Central memory CD8-positive, alpha-beta T cell (primary cell): ENCODE measurements around the gene EVA1C.
"Not testable (repeated sequence)": the region's sequence is repeated elsewhere in the genome, so short reads cannot be mapped to it uniquely, and the experiment has no call there.

Source experiments
- ATAC-seq: fragments of 150-1000 bp; cut with Tn5 transposase; replicated peaks from 2 replicates; pipeline ENCODE4 v1.10.0; 2022; ENCODE audit warnings: mild to moderate bottlenecking, moderate FRiP score, moderate number of reproducible peaks; ENCODE audit not compliant: poor library complexity, severe bottlenecking; ENCODE audit errors: extremely low read depth
- DNase-seq, 2 donors: peaks; one replicate each; pipeline ENCODE4 v3.0.0; 2021; ENCODE audit warnings: low spot score in 2 of 2
- H3K27ac Mint-ChIP-seq: one replicate; pipeline ENCODE4 v1.8.0; 2022; ENCODE audit warnings: low read depth, mild to moderate bottlenecking, moderate library complexity, mixed read lengths
- H3K27me3 Mint-ChIP-seq: one replicate; pipeline ENCODE4 v1.8.0; 2022; ENCODE audit warnings: mixed read lengths
- H3K36me3 Mint-ChIP-seq: one replicate; pipeline ENCODE4 v1.8.0; 2022; ENCODE audit warnings: mild to moderate bottlenecking, moderate library complexity, mixed read lengths; ENCODE audit not compliant: insufficient read depth
- H3K4me1 Mint-ChIP-seq: one replicate; pipeline ENCODE4 v1.8.0; 2022; ENCODE audit warnings: mixed read lengths
- H3K4me3 Mint-ChIP-seq: one replicate; pipeline ENCODE4 v1.8.0; 2022; ENCODE audit warnings: mild to moderate bottlenecking, moderate library complexity, mixed read lengths
- H3K9me3 Mint-ChIP-seq: one replicate; pipeline ENCODE4 v1.8.0; 2022; ENCODE audit warnings: mixed read lengths

The EVA1C gene

GRCh38 chr21:32506411-32506965 is 94.0 kb downstream of the EVA1C start:
- H3K4me1 Mint-ChIP-seq, DNase-seq, H3K27me3 Mint-ChIP-seq, H3K27ac Mint-ChIP-seq, H3K9me3 Mint-ChIP-seq, H3K4me3 Mint-ChIP-seq, ATAC-seq: not testable (repeated sequence)
- peaks cover 13% of the 10 kb centered on the region for H3K36me3 Mint-ChIP-seq

GRCh38 chr21:32507342-32507919 is 94.9 kb downstream of the EVA1C start:
- Mint-ChIP-seq H3K4me1 (no peaks in the 10 kb centered on the region), H3K27ac (no peak overlapping the region), H3K27me3 (no peaks in the 10 kb centered on the region), H3K36me3 (peaks cover 13% of the 10 kb centered on the region), H3K9me3 (no peaks in the 10 kb centered on the region), H3K4me3 (no peak overlapping the region)
- no peak for DNase-seq
- no peak for ATAC-seq

GRCh38 chr21:32508036-32508435 is 95.5 kb downstream of the EVA1C start:
- ATAC-seq, H3K4me3 Mint-ChIP-seq, H3K27ac Mint-ChIP-seq, H3K9me3 Mint-ChIP-seq, H3K27me3 Mint-ChIP-seq, H3K36me3 Mint-ChIP-seq, DNase-seq, H3K4me1 Mint-ChIP-seq: not testable (repeated sequence)

GRCh38 chr21:32508558-32508957 is 96.1 kb downstream of the EVA1C start:
- Mint-ChIP-seq H3K27ac (no peak overlapping the region), H3K4me3 (no peak overlapping the region), H3K9me3 (no peaks in the 10 kb centered on the region), H3K4me1 (no peaks in the 10 kb centered on the region), H3K27me3 (no peaks in the 10 kb centered on the region), H3K36me3 (peaks cover 8% of the 10 kb centered on the region)
- ATAC-seq: no peak
- DNase-seq: no peak

GRCh38 chr21:32508975-32509374 is 96.5 kb downstream of the EVA1C start:
- not testable (repeated sequence) for H3K4me3 Mint-ChIP-seq, H3K9me3 Mint-ChIP-seq, H3K36me3 Mint-ChIP-seq, ATAC-seq, H3K27me3 Mint-ChIP-seq, H3K27ac Mint-ChIP-seq, DNase-seq, H3K4me1 Mint-ChIP-seq

- DNase-seq (no peak), ATAC-seq (no peak)
- peaks cover 4% of the 10 kb centered on the region for H3K36me3 Mint-ChIP-seq
- H3K27ac Mint-ChIP-seq: no peak overlapping the region
- H3K9me3 Mint-ChIP-seq: no peaks in the 10 kb centered on the region
- no peaks in the 10 kb centered on the region for H3K27me3 Mint-ChIP-seq
- no peak overlapping the region for H3K4me3 Mint-ChIP-seq
- no peaks in the 10 kb centered on the region for H3K4me1 Mint-ChIP-seq
These were observed 102.0 kb downstream of the EVA1C start for GRCh38 chr21:32514275-32515055.

GRCh38 chr21:32515874-32516273 is 103.4 kb downstream of the EVA1C start:
- Mint-ChIP-seq H3K27ac (no peak overlapping the region), H3K36me3 (peaks cover 4% of the 10 kb centered on the region), H3K4me3 (no peak overlapping the region), H3K27me3 (no peaks in the 10 kb centered on the region), H3K4me1 (no peaks in the 10 kb centered on the region), H3K9me3 (no peaks in the 10 kb centered on the region)
- no peak for ATAC-seq
- no peak for DNase-seq

GRCh38 chr21:32516756-32517649 is 104.5 kb downstream of the EVA1C start:
- H3K36me3 Mint-ChIP-seq: peaks cover 5% of the 10 kb centered on the region
- no peaks in the 10 kb centered on the region for H3K9me3 Mint-ChIP-seq
- H3K27ac Mint-ChIP-seq: no peak overlapping the region
- no peak overlapping the region for H3K4me3 Mint-ChIP-seq
- peaks cover 2% of the 10 kb centered on the region for H3K4me1 Mint-ChIP-seq
- DNase-seq (no peak), ATAC-seq (no peak)
- H3K27me3 Mint-ChIP-seq: no peaks in the 10 kb centered on the region

GRCh38 chr21:32519945-32520874 is 107.7 kb downstream of the EVA1C start:
- Mint-ChIP-seq H3K27ac (no peak overlapping the region), H3K36me3 (peaks cover 3% of the 10 kb centered on the region), H3K4me1 (peaks cover 4% of the 10 kb centered on the region), H3K27me3 (no peaks in the 10 kb centered on the region), H3K9me3 (no peaks in the 10 kb centered on the region), H3K4me3 (no peak overlapping the region)
- ATAC-seq: no peak
- DNase-seq: no peak

- ATAC-seq (no peak), DNase-seq (no peak)
- Mint-ChIP-seq H3K27ac (no peak overlapping the region), H3K9me3 (no peaks in the 10 kb centered on the region), H3K36me3 (peaks cover 1% of the 10 kb centered on the region), H3K27me3 (no peaks in the 10 kb centered on the region), H3K4me1 (peaks cover 7% of the 10 kb centered on the region), H3K4me3 (no peak overlapping the region)
These were observed 108.6 kb downstream of the EVA1C start for GRCh38 chr21:32520875-32521735.

- no peaks in the 10 kb centered on the region for H3K9me3 Mint-ChIP-seq
- H3K4me3 Mint-ChIP-seq: no peak overlapping the region
- ATAC-seq (no peak), DNase-seq (no peak)
- H3K4me1 Mint-ChIP-seq: peaks cover 10% of the 10 kb centered on the region
- no peak overlapping the region for H3K27ac Mint-ChIP-seq
- H3K27me3 Mint-ChIP-seq: no peaks in the 10 kb centered on the region
- H3K36me3 Mint-ChIP-seq: peaks cover 1% of the 10 kb centered on the region
These were observed 109.3 kb downstream of the EVA1C start for GRCh38 chr21:32521736-32522355.
